ENCODE data around the gene HTT. TPM values are rescaled to one million over a fixed set of nuclear protein-coding genes. Genes with fewer than 3 reads are reported as not detected.

HTT gene
- total RNA-seq, 5 donors from 2014 or later (not counting 1 experiment from before 2014, with no cell fraction given): 60.3 to 97.1 (median 71.4) TPM

DNA sequence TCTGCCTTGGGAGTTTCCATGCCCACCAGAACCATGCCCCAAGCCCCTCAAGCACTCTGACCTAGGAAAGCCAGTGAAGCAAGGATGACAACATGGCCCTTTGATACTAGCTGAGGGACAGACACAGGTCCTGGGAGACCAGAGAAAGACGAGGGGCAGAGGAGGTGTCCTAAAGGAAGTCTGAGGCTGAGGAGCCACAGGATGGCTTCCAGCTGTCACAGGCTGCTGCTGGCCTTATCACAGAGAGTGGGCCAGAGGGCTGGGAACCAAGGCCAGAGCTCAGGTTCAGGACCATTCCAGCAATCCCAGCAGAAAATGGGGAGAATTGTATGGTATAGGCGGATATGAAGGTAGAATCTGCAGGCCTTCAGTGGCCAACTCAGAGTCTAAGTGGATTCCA lies 142.8 kb downstream of the HTT start:
- no peak overlapping the region for H3K4me3 ChIP-seq (ENCODE audit: control insufficient read depth in 1 of 2, extremely low read depth in 1 of 2, low read length in 1 of 2)
- DNase-seq: no peak
- POLR2A ChIA-PET: no interaction called here
- 100% methylated on average over 2 of the region's 2 CpGs for WGBS (ENCODE audit: insufficient coverage)
- no peak overlapping the region for H3K27ac ChIP-seq (ENCODE audit: low read length)
- Mint-ChIP-seq H3K9me3 (no peaks in the 10 kb centered on the region), H3K4me3 (no peak overlapping the region), H3K27ac (no peak overlapping the region), H3K4me1 (peaks cover 0 to 2% (median 0%) of the 10 kb centered on the region in 3 donors), H3K36me3 (peaks cover 75% of the 10 kb centered on the region), H3K27me3 (no peaks in the 10 kb centered on the region)
- no peaks in the 10 kb centered on the region for H3K9me3 ChIP-seq
- CTCF ChIA-PET: no interaction called here
- ATAC-seq (replicated peaks in 1 of 4): no peak
- H3K4me1 ChIP-seq (ENCODE audit: control insufficient read depth in 1 of 2, extremely low read depth in 1 of 2, insufficient read depth in 2 of 2, low read length in 2 of 2): peaks cover 0 to 12% of the 10 kb centered on the region in 2 experiments
- H3K27me3 ChIP-seq (replicated peaks in 1 of 2; ENCODE audit: control insufficient read depth in 2 of 2, extremely low read depth in 1 of 2, insufficient read depth in 2 of 2, low read length in 1 of 2): no peaks in the 10 kb centered on the region
- peaks cover 43 to 89% of the 10 kb centered on the region in 2 donors for H3K36me3 ChIP-seq (ENCODE audit: control insufficient read depth in 2 of 2, extremely low read depth in 1 of 2, insufficient read depth in 1 of 2, low read length in 1 of 2)

DNA sequence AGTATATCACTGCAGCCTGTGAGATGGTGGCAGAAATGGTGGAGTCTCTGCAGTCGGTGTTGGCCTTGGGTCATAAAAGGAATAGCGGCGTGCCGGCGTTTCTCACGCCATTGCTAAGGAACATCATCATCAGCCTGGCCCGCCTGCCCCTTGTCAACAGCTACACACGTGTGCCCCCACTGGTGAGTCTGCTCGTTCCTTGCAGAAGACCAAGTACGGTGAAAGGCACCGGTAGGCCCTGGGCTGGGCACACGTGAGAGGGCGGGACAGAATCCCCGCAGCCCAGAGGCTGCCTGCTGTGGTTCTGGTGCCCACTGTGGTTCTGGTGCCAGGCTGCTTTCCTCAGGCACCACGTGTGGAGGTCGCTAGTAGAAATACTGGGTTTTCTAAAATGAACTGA lies 143.3 kb downstream of the HTT start:
- Histone ChIP-seq H3K9me3 (no peaks in the 10 kb centered on the region), H3K27ac (ENCODE audit: low read length) (no peak overlapping the region), H3K4me3 (ENCODE audit: control insufficient read depth in 1 of 2, extremely low read depth in 1 of 2, low read length in 1 of 2) (no peak overlapping the region), H3K4me1 (ENCODE audit: control insufficient read depth in 1 of 2, extremely low read depth in 1 of 2, insufficient read depth in 2 of 2, low read length in 2 of 2) (peaks cover 0 to 12% of the 10 kb centered on the region in 2 experiments), H3K27me3 (replicated peaks in 1 of 2; ENCODE audit: control insufficient read depth in 2 of 2, extremely low read depth in 1 of 2, insufficient read depth in 2 of 2, low read length in 1 of 2) (no peaks in the 10 kb centered on the region), H3K36me3 (ENCODE audit: control insufficient read depth in 2 of 2, extremely low read depth in 1 of 2, insufficient read depth in 1 of 2, low read length in 1 of 2) (peaks cover 38 to 89% of the 10 kb centered on the region in 2 donors)
- Mint-ChIP-seq H3K4me3 (no peak overlapping the region), H3K36me3 (peaks cover 76% of the 10 kb centered on the region), H3K4me1 (peaks cover 0 to 2% (median 0%) of the 10 kb centered on the region in 3 donors), H3K27ac (no peak overlapping the region), H3K9me3 (no peaks in the 10 kb centered on the region), H3K27me3 (no peaks in the 10 kb centered on the region)
- ChIA-PET CTCF (no interaction called here), POLR2A (no interaction called here)
- DNase-seq (no peak), ATAC-seq (replicated peaks in 1 of 4) (no peak)
- 95% methylated on average over 14 of the region's 16 CpGs for WGBS (ENCODE audit: insufficient coverage)

DNA sequence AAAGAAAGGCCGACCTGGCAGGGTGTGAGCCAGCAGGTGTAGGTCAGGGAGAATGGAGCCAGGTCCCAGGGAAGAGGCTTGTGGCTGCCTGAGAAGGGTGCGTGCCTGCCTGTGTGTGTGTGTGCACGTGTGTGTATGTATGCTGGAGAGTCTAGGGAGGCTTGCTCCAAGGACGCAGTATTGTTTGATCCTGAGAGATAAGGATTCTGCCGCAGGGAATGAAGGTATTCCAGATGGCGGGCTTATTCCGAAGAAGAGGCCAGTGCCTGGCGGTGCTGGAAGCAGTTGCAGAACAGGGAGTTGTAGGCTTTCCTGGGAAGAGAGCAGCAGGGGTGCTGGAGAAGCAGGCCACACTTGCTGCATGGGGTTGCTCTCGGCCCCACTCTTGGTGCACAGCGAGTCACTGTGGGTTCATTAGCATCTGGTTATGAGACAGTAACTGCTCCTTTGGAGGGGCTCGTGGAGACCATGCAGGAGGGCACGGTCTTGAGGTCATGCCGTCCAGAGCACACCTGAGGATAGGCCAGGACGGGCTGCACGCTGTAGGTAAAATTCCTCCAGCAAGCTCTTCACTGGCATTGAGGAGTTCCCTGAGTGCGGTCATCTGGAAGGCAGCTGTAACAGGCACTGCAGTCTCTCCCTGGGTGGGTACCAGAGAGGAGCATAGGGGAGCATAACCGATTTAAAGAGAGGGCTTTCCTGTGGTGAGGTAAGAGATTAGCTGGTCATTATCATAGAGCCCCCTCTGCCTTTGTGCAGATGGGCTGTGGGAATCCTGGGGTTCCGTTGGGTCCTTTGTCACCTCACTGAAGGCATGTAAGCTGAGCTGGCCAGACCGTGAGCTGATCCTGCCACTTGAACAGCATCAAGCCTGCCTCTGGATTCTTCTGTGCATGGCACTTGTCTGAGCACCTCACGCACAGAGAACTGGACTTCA lies 144.6 kb downstream of the HTT start:
- ATAC-seq (replicated peaks in 1 of 4) (no peak), DNase-seq (no peak)
- Mint-ChIP-seq H3K4me1 (peaks cover 0 to 2% (median 0%) of the 10 kb centered on the region in 3 donors), H3K27me3 (no peaks in the 10 kb centered on the region), H3K9me3 (no peaks in the 10 kb centered on the region), H3K27ac (peak overlapping the region in 1 of 2 donors; percentile 34), H3K4me3 (no peak overlapping the region), H3K36me3 (peaks cover 77% of the 10 kb centered on the region)
- Histone ChIP-seq H3K27ac (ENCODE audit: low read length) (no peak overlapping the region), H3K4me3 (ENCODE audit: control insufficient read depth in 1 of 2, extremely low read depth in 1 of 2, low read length in 1 of 2) (no peak overlapping the region), H3K4me1 (ENCODE audit: control insufficient read depth in 1 of 2, extremely low read depth in 1 of 2, insufficient read depth in 2 of 2, low read length in 2 of 2) (peaks cover 0 to 12% of the 10 kb centered on the region in 2 experiments), H3K36me3 (ENCODE audit: control insufficient read depth in 2 of 2, extremely low read depth in 1 of 2, insufficient read depth in 1 of 2, low read length in 1 of 2) (peaks cover 32 to 88% of the 10 kb centered on the region in 2 donors), H3K27me3 (replicated peaks in 1 of 2; ENCODE audit: control insufficient read depth in 2 of 2, extremely low read depth in 1 of 2, insufficient read depth in 2 of 2, low read length in 1 of 2) (no peaks in the 10 kb centered on the region), H3K9me3 (no peaks in the 10 kb centered on the region)
- POLR2A ChIA-PET: no interaction called here
- 99% methylated on average over 18 of the region's 20 CpGs for WGBS (ENCODE audit: insufficient coverage)
- CTCF ChIA-PET: interaction anchor here in 1 of 2 donors (1.4 kb wide), 1 partner anchor 26 kb away, joined by 3 read pairs; no protein-coding TSS in a partner anchor

DNA sequence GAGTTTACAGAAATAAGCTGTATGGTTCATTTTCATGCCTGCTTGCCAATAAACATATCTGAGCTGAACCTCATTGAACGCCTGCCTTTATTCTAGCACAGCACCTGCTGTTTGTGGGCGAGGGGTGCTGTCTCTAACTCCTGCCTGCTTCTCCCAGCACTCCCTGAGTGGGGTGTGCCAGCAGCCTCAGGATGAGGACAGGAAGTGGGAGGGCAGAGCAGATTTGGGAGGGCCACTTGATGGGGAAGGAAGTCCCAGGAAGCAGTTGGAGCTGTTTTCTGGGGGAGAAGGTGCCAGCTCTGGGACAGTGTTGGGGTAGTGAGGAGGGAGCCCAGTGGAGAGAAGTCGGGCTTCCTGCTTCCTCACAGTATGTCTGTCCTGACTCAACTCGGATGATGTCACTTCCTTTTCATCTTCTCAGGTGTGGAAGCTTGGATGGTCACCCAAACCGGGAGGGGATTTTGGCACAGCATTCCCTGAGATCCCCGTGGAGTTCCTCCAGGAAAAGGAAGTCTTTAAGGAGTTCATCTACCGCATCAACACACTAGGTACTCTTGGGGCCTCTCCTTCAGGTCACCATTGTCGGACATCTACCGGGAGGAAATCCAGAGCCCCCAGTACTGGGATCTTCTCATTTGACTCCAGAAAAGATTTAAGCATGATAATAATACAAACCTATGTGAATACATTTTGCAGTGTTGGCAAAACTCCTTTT lies 145.4 kb downstream of the HTT start:
- no peak overlapping the region for H3K27ac ChIP-seq (ENCODE audit: low read length)
- peaks cover 0 to 12% of the 10 kb centered on the region in 2 experiments for H3K4me1 ChIP-seq (ENCODE audit: control insufficient read depth in 1 of 2, extremely low read depth in 1 of 2, insufficient read depth in 2 of 2, low read length in 2 of 2)
- Mint-ChIP-seq H3K27ac (peak overlapping the region in 1 of 2 donors; percentile 74), H3K4me3 (no peak overlapping the region), H3K27me3 (no peaks in the 10 kb centered on the region), H3K36me3 (peaks cover 74% of the 10 kb centered on the region), H3K4me1 (peaks cover 0 to 2% (median 0%) of the 10 kb centered on the region in 3 donors), H3K9me3 (no peaks in the 10 kb centered on the region)
- DNase-seq (no peak), ATAC-seq (replicated peaks in 1 of 4) (no peak)
- no peak overlapping the region for H3K4me3 ChIP-seq (ENCODE audit: control insufficient read depth in 1 of 2, extremely low read depth in 1 of 2, low read length in 1 of 2)
- POLR2A ChIA-PET: no interaction called here
- H3K36me3 ChIP-seq (ENCODE audit: control insufficient read depth in 2 of 2, extremely low read depth in 1 of 2, insufficient read depth in 1 of 2, low read length in 1 of 2): peaks cover 32 to 90% of the 10 kb centered on the region in 2 donors
- H3K9me3 ChIP-seq: no peaks in the 10 kb centered on the region
- H3K27me3 ChIP-seq (replicated peaks in 1 of 2; ENCODE audit: control insufficient read depth in 2 of 2, extremely low read depth in 1 of 2, insufficient read depth in 2 of 2, low read length in 1 of 2): no peaks in the 10 kb centered on the region
- CTCF ChIA-PET: interaction anchor here in 1 of 2 donors (1.4 kb wide), 1 partner anchor 27 kb away, joined by 3 read pairs; no protein-coding TSS in a partner anchor
- WGBS (ENCODE audit: insufficient coverage): 90% methylated on average over 2 of the region's 9 CpGs

DNA sequence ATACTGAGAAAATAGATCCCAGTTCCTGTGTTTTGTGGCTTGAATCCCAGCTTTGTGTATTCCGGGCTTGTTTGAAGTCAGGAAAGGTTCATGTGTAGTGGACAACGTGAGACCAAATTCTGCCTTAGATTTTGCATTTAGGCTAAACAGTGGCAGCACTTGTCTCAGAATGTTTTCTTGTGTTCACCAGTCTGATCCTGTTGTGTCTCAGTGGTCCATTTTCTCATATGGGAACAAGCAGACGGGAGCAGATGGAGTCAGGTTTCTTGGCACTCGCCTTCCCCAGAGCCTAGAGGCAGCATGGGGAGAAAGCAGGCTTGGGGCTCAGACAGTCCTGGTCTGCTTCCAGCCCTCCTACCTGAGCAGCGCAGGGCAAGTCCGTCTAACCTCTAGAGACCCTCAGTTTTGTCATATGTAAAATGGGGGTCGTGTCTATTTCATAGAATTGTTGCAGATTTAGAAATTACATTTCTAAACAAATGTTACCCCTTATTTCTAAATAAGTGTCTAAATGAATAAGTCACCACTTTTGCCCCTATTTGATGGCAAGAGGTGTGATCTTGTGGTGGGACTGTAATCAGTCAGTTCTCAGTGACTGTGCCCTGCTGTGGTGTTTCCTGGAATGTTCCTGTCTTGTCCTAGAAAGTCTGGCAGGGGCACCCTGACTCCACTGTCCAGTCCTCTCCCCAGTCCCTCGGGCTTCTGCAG lies 146.1 kb downstream of the HTT start:
- Histone ChIP-seq H3K27me3 (replicated peaks in 1 of 2; ENCODE audit: control insufficient read depth in 2 of 2, extremely low read depth in 1 of 2, insufficient read depth in 2 of 2, low read length in 1 of 2) (no peaks in the 10 kb centered on the region), H3K9me3 (no peaks in the 10 kb centered on the region), H3K4me1 (ENCODE audit: control insufficient read depth in 1 of 2, extremely low read depth in 1 of 2, insufficient read depth in 2 of 2, low read length in 2 of 2) (peaks cover 0 to 12% of the 10 kb centered on the region in 2 experiments), H3K4me3 (ENCODE audit: control insufficient read depth in 1 of 2, extremely low read depth in 1 of 2, low read length in 1 of 2) (no peak overlapping the region), H3K36me3 (ENCODE audit: control insufficient read depth in 2 of 2, extremely low read depth in 1 of 2, insufficient read depth in 1 of 2, low read length in 1 of 2) (peaks cover 37 to 90% of the 10 kb centered on the region in 2 donors), H3K27ac (ENCODE audit: low read length) (no peak overlapping the region)
- 92% methylated on average over 4 of the region's 8 CpGs for WGBS (ENCODE audit: insufficient coverage)
- no peaks in the 10 kb centered on the region for H3K27me3 Mint-ChIP-seq
- ATAC-seq (replicated peaks in 1 of 4) (no peak), DNase-seq (no peak)
- no peak overlapping the region for H3K4me3 Mint-ChIP-seq
- H3K27ac Mint-ChIP-seq: no peak overlapping the region
- ChIA-PET POLR2A (no interaction called here), CTCF (no interaction called here)
- no peaks in the 10 kb centered on the region for H3K9me3 Mint-ChIP-seq
- peaks cover 0 to 2% (median 0%) of the 10 kb centered on the region in 3 donors for H3K4me1 Mint-ChIP-seq
- H3K36me3 Mint-ChIP-seq: peaks cover 72% of the 10 kb centered on the region

DNA sequence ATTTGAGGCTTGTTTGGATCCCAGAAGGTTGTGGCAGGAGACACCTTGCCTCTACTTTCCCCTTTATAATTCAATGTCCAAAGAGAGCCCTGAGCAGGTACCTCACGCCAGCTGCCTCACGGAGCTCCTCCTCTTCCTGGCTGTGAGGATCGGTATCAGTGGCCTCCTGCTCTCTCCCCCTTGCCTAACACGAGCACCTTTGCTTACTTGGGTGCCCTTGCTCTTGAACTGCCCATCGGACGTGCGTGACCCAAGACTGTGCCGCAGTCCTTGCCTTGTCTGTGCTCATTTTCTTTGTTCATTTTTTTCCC lies 146.7 kb downstream of the HTT start:
- H3K9me3 Mint-ChIP-seq: no peaks in the 10 kb centered on the region
- 82% methylated on average over 6 of the region's 8 CpGs for WGBS (ENCODE audit: insufficient coverage)
- POLR2A ChIA-PET: no interaction called here
- no peak overlapping the region for H3K4me3 Mint-ChIP-seq
- no peak overlapping the region for H3K4me3 ChIP-seq (ENCODE audit: control insufficient read depth in 1 of 2, extremely low read depth in 1 of 2, low read length in 1 of 2)
- no peaks in the 10 kb centered on the region for H3K27me3 ChIP-seq (replicated peaks in 1 of 2; ENCODE audit: control insufficient read depth in 2 of 2, extremely low read depth in 1 of 2, insufficient read depth in 2 of 2, low read length in 1 of 2)
- H3K27ac ChIP-seq (ENCODE audit: low read length): no peak overlapping the region
- ATAC-seq (replicated peaks in 1 of 4) (no peak), DNase-seq (no peak)
- peaks cover 41 to 90% of the 10 kb centered on the region in 2 donors for H3K36me3 ChIP-seq (ENCODE audit: control insufficient read depth in 2 of 2, extremely low read depth in 1 of 2, insufficient read depth in 1 of 2, low read length in 1 of 2)
- H3K4me1 ChIP-seq (ENCODE audit: control insufficient read depth in 1 of 2, extremely low read depth in 1 of 2, insufficient read depth in 2 of 2, low read length in 2 of 2): peaks cover 0 to 12% of the 10 kb centered on the region in 2 experiments
- no peaks in the 10 kb centered on the region for H3K9me3 ChIP-seq
- no peaks in the 10 kb centered on the region for H3K27me3 Mint-ChIP-seq
- CTCF ChIA-PET: no interaction called here
- peaks cover 68% of the 10 kb centered on the region for H3K36me3 Mint-ChIP-seq
- H3K27ac Mint-ChIP-seq: no peak overlapping the region
- peaks cover 0 to 2% (median 0%) of the 10 kb centered on the region in 3 donors for H3K4me1 Mint-ChIP-seq
